ACHN (cell line): Measurements from ENCODE around the gene TRAM2.

ENCODE experiments used
- DNase-seq: peaks from one replicate; pipeline ENCODE4 v3.0.0-alpha.2; 2015
- in situ Hi-C: cut with HindIII; loops from 2 replicates; pipeline ENCODE4 v1.10.0; 2017; ENCODE audit warnings: low sequenced_read_pairs, low pct_ligation_motif_present, low pct_unique_long_range_greater_than_20kb

Gene TRAM2

GRCh38 chr6:52519618-52520017 lies 57.2 kb downstream of the TRAM2 start:
- in situ Hi-C loops, result no loop called here

DNA sequence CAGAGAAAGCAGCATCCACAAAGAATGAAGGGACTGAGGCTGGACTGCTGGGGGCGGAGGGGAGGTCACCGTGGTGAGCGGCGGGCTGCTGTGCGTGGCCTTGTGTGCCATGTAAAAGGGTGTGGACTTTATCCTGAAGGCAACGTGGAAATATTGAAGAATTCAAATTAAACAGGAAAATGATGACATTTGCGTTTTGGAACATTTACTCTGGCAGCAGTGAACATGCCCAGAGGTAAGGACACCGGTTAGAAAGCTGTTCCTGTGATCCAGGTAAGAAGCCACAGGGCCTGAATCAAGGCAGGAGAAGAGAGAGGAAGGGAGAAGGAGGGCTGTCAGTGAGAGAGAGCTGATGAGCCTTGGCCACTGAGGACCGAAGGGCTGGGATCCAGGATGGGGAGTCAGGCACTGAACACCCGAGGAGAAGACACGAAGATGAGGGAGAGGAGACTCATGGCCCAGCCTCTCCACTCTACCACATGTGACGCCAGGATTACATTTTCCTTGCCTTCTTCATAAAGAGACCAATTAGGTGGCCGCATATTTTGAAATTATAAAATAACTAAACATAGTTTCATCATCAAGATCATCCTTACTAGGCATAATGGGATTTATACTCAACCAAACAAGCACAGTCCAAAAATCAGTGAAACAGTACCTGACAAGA lies 58.4 kb downstream of the TRAM2 start:
- DNase-seq, result no peak
- in situ Hi-C loops, result no loop called here

More at GRCh38 chr6:52519618-52520017, 57.2 kb downstream of the TRAM2 start:
- DNase-seq, result no peak

GRCh38 chr6:52517502-52518278 lies 59.2 kb downstream of the TRAM2 start:
- peak; percentile 87 for DNase-seq

DNA sequence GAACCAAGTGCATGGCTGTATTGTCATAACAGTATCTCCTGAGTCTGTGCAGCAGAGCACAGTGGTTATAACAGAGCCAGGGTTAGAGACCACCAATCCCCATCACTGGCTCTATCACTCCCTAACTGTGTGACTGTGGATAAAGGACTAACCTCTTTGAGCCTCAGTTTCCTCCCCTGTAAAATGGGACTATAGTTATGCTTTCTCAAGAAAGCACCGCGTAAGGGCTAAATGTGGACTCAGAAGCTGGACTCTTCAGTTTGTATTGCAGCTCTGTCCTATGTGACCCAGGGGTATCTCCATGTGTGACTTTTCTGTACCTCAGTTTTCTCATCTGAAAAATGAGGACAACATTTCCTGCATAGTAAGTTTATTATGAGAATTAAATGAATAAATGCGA lies 59.9 kb downstream of the TRAM2 start:
- in situ Hi-C loops, result no loop called here
- no peak for DNase-seq

More at GRCh38 chr6:52517502-52518278, 59.2 kb downstream of the TRAM2 start:
- in situ Hi-C loops, result no loop called here

- in situ Hi-C loops, result no loop called here
These were observed 60.6 kb downstream of the TRAM2 start for GRCh38 chr6:52516269-52516668.

DNA sequence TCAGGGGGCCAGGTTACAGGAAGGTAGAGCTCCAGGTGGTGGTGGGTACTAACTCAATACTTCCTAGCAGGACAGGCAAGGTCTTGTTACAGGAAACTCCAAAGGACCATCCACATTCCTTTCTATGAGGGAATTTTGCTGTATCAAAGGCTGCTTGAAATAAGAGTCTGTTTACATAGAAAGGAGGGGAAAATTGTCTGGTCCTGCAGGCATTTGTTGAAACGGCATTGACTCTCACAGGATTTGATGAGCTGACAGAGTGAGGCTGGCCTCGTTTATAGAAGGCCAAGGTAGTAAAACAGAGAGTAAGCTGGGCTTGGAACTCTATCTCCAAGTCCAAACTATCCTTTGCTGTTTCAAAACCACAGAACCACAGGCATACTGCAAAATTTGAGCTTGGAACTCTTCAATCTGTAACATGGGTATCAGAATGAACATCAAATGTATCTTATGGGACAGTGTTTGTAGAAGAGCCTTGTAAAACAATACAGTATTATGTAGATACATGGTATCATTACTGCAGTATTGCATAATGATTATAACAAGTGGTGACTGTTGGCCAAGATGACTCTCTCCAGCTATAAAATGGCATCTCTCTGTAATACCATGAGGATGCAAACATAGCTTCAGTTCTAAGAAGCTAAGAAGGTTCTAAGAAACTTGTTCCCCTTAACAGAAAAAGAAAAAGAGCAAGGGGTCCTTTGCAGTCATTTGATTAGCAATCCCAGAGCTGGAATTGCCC lies 61.5 kb downstream of the TRAM2 start:
- no peak for DNase-seq
- in situ Hi-C loops, result no loop called here

More at GRCh38 chr6:52516269-52516668, 60.6 kb downstream of the TRAM2 start:
- no peak for DNase-seq

DNA sequence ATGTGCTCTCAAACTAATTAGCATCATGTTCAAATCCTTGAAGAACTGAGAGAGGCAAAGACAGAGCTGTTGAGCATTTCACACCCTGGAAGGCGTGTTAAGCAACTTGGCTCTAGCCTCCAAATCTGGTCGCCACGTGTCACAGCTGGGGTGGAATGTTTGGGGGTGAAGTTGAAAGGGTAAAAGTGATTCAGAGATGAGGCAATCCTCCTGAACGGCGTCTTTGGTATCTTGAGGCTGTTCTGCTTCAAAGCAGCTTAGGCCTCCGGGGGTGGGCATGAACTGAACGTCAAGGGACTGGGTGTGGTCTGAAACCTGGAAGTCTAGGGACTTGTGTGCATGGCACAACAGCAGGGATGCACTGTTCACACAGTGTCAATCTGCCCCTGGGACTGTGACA lies 62.3 kb downstream of the TRAM2 start:
- in situ Hi-C loops, result no loop called here
- DNase-seq, result peak; percentile 8

GRCh38 chr6:52513896-52514295 lies 63.0 kb downstream of the TRAM2 start:
- DNase-seq, result no peak
- in situ Hi-C loops, result no loop called here

DNA sequence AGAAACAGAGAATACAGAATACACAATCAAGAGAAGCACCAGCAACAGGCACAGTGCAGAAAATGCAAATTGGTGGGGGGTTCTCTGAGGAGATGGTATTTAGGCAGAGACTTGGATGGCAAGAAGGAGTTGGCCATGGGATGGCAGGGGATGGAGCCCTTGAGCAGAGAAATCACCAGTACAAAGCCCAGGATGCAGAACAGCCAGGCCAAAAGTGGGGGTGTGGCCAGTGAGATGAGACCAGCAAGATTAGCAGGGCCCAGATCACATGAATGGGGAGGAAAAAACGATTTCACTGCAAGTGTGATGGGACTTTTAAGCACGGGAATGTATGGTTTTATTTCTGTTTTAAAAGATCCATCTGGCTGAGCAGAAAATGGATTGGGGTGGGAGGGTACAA lies 63.4 kb downstream of the TRAM2 start:
- in situ Hi-C loops, result no loop called here
- DNase-seq, result no peak

DNA sequence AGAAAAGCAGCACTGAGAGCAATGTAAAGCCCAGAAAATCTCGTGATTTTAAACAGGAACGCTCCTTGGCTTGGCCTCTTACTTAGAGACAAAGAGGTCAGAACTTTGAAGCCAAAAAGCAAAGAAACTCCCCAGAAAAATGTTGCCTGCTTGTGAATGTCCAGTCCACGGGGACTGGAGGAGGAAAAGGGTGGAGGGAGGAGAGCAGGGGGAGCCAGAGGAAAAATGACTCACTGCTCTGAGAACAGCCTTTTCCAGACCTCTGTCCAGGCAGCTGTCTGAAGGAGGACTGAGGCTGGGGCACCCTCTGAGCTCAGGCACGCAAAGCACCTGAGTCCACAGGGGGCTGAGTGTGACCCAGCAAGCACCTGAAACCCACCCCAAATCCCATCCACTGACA lies 64.7 kb downstream of the TRAM2 start:
- peak; percentile 51 for DNase-seq
- in situ Hi-C loops, result no loop called here

DNA sequence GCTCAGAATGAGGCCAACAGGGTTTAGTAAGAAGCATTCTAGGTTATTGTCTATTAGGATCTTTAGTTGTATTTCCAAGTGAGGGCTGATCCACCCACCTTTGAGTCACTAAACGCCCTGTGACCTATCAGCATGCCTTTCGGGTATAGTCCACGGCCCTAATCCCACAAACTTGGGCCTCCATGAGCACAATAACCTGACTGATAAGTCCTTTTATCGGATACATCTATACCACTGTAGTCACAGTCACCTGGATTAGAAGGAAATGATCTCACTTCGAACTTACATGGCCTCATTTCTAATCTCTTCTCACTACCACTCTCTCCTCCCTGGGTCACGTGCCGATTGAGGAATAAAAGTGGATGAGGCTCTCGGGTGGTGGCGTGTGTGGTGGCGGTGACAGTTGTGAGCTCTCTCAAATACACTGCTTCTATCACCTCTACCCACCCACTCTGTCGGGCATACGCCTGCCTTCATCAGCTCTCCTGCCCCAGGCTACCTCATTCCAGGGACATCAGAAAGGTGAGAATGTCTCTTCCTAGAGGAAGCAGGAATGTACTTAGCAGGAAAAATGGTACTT lies 65.2 kb downstream of the TRAM2 start:
- in situ Hi-C loops, result no loop called here
- DNase-seq, result no peak

GRCh38 chr6:52511163-52511562 lies 65.7 kb downstream of the TRAM2 start:
- in situ Hi-C loops, result no loop called here
- DNase-seq, result no peak

DNA sequence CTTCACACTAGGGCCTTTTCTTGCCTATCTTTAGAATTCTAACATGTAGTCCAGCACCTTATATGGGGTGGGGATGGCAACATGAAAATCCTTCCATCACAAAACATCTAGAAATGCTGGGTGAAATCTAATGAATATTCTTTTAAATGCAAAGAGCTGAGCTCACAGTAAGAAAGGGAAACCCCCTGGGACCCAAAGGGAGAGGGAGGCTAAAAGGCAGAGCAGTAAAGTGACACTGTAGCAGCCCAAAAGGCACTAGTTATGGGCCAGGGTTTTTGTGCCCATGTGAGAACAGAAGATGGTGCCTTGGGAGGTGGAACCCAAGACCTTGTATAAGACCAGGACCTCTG lies 66.7 kb downstream of the TRAM2 start:
- in situ Hi-C loops, result no loop called here
- DNase-seq, result no peak

DNA sequence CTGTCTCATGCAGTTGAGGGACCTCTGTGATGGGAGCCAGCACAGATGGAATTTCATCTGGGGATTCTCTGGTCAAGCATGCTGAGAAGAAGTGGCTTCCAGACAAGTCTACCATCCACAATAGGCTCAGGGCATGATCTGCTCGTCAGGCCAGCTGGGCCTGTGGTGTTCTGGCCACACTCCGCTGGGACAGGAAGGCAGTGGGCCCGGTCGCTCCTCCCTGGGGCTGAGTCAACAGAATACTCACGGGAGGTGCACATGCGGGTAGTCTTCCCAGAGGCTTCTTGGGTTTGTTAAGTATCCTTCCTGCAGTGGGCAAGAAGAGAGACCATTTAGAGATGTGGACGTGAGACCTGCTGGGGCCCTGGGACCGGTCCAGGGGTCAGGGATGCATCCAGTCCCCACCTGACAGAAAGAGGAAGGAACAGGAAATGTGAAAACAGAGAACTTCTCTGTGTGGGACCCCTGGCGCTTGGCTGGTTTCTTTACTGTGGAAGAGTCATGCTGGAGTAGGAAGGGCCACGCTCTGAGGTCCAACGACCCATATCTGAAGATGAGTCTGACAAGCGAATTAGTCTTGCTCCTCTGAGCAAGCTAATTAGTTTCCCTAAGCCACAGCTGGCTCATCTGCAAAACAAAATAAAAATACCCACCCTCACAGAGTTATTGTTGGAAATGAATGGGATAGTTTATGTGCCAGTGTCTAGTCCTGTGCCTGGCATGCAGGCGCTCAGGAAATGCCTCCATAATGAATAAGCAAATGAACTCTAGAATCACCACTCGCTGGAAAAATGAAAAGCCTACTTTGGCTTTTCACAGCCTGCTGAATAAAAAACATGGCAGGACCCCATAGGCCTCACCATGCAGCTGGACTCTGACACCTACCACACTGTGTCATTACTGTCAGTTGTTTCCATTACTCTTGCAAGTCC lies 67.3 kb downstream of the TRAM2 start:
- in situ Hi-C loops, result no loop called here
- no peak for DNase-seq

DNA sequence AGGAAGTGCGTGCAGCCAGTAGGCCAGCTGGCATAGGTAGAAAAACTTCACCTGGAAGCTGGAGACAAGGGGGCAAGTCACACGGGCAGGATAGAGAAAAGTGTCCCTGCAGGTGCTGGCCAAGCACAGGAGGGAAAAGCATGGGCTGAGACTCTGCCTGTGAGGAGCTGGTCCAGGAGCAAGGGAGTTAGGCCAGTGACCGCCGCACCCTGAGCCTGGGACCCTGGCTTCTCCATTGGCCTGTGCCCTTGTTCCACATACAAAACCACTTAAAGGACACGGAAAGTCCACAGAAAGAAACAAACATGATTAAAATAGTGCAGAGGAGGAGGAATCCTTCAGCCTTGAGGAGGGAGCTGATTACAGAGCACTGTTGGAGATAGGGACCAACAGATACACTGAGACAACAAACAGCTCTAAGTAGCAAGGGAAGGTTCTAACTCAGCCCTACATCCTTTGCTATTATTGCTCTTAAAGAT lies 68.6 kb downstream of the TRAM2 start:
- no peak for DNase-seq
- in situ Hi-C loops, result no loop called here

- no peak for DNase-seq
- in situ Hi-C loops, result no loop called here
These were observed 69.2 kb downstream of the TRAM2 start for GRCh38 chr6:52507557-52508260.

GRCh38 chr6:52506476-52506875 lies 70.4 kb downstream of the TRAM2 start:
- no peak for DNase-seq
- in situ Hi-C loops, result no loop called here
